GM21619 (cell line): ENCODE measurements around the gene ITPR3.

Experiments used
- ATAC-seq: cut with Tn5 transposase; IDR thresholded peaks from one replicate; pipeline ENCODE4 v1.9.1; 2021; ENCODE audit not compliant: unreplicated experiment

The ITPR3 gene

DNA sequence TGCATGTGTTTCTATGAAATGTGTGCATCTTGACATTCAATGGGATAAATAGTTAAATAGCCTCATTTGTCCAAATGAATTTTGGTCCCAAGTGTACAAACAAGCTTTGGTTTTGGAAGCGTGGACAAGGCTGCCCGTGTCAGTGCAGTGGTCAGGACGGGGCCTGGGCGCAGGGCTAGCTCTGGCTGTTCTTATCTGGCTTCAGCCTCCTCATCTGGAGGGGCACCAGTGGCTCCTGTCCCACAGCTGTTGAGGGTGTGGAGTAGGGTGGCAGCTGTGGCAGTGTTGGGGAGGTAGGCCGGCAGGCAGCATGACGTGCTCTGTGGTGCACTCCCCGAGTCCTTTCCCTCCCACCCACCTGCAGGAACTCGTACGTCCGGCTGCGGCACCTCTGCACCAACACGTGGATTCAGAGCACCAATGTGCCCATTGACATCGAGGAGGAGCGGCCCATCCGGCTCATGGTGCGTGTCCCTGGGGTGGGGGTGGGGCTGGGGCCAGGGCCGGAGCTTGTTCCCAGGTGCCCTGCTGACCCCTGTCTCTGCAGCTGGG lies 43.5 kb downstream of the ITPR3 start:
- no peak for ATAC-seq

- no peak for ATAC-seq
Observed at GRCh38 chr6:33665957-33666356, 44.8 kb downstream of the ITPR3 start.

- ATAC-seq, result no peak
Observed at GRCh38 chr6:33667072-33667471, 46.0 kb downstream of the ITPR3 start.

DNA sequence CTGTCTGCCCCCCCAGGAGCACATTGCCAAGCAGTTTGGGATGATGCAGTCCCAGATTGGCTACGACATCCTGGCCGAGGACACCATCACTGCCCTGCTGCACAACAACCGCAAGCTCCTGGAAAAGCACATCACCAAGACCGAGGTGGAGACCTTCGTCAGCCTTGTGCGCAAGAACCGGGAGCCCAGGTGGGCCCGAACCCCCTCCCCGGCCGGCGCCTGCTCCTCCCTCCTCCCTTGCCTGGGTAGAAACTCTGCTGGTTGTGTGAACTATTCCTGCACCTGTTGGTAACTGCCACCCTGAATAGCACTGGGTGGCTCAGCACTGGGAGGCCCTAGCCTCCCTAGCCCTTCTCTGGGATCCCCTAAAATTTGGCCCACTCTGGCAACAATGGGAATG lies 46.7 kb downstream of the ITPR3 start:
- ATAC-seq, result no peak

GRCh38 chr6:33668328-33668727 lies 47.2 kb downstream of the ITPR3 start:
- no peak for ATAC-seq

DNA sequence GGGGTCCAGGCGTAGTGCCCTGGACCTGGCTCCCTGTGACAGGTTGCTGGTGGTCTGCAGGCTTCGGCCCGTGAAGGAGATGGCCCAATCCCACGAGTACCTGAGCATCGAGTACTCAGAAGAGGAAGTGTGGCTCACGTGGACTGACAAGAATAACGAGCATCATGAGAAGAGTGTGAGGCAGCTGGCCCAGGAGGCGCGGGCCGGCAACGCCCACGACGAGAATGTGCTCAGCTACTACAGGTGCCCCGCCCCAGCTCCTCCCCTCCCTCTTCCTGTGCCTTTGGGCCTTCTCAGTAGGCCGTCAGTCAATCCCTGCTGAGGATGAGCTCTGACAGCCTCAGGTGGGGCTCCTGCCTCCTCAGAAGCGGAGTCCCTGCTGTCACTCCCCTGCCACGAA lies 47.8 kb downstream of the ITPR3 start:
- no peak for ATAC-seq

DNA sequence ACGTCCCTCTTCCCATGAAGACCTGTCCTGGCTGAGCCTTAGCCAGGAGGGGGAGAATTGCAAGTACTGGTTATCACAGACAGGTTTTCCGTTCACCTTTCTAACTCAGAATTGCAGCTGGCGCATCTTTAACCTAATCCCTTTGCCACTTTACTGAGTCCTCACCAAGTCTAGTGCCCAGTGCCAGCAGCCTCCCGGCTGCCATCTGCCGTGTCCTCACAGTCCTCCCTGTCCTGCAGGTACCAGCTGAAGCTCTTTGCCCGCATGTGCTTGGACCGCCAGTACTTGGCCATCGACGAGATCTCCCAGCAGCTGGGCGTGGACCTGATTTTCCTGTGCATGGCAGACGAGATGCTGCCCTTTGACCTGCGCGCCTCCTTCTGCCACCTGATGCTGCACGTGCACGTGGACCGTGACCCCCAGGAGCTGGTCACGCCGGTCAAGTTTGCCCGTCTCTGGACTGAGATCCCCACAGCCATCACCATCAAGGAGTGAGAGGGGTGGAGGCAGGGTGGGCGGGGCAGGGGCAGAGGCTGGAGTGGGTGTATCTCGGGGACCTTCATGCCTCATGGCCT lies 49.1 kb downstream of the ITPR3 start:
- ATAC-seq, result no peak

DNA sequence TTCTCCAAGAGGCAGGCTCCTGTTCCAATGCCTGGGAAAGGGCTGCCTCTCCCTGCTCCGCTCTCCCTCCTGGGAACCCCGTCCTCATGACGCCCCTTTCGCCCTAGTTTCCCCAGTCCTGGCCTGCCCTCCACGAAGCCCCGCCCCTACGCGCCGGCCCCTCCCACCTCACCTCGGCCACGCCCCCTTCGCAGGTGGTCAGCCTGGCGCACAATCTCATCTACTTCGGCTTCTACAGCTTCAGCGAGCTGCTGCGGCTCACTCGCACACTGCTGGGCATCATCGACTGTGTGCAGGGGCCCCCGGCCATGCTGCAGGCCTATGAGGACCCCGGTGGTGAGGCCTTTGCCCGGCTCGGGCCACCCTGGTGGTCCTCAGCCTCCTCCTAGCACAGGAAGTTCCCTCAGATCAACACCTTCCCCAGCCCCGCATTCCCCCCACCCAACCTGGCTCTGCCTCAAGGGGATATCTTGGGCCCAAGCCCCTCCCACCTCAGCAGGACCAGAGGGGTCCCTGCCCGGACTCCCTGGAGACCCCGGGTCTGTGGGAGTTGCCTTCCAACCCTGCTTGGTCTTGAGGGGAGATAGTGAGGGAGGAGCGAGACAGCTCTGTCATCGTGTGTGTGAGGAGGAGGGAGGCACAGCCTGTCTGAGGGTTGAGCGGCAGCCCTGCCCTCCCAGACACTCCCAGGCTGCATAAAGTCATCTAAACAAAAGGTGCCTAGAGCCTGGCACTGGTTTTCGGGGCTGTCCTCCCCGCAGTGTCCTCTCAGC lies 50.0 kb downstream of the ITPR3 start:
- no peak for ATAC-seq

DNA sequence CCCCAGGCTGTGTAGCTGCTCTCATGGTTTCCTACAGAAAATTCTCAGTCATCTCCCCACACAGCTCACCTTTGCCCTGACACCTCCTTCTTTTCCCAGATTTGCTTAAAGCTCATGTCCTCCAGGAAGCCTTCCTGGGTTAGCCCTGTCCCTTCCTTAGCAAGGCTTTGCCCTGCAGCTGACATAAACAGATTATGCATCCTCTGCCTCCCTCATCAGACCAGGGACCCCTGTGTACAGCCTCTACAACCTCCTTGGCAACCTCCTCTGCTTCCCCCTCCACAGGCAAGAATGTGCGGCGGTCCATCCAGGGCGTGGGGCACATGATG lies 50.6 kb downstream of the ITPR3 start:
- no peak for ATAC-seq

DNA sequence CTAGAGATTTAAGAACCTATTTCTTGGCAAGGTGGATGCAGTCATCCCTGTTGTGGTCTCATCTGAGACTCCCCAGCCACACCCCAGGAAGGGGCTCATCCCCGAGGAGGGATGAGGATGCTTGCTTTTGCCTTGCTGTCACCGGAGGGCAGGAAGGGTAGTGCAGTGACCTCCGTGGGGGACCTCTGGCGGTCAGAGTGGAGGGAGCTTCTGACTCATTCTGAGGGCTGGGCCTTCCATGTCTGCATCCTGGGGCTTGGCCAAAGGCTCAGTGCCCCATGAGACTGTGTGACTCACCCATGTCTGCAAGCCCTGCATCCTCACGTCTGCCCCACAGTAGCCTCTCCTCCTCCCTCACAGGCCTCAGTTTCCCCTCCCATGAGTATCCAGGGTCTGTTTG lies 51.7 kb downstream of the ITPR3 start:
- ATAC-seq, result peak; percentile 57

DNA sequence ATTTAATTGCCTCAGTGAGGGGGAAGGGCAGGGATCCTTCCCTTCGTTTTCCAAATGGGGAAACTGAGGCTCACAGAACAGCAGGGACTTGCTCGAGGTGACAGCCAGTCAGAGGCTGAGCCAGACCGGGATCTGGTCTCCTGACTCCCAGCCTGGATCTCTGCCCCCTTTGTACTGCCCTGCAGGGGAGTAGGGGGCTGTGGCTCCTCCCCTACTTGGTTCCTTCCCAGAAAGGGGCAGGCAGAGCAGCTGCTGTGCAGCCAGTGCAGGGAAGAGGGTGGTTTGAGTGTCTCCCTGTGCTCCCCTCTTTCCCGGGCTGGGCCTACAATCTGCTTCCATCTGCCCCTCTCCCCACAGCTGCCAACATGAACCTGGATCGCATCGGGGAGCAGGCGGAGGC lies 52.7 kb downstream of the ITPR3 start:
- no peak for ATAC-seq

- no peak for ATAC-seq
Observed at GRCh38 chr6:33675968-33676367, 54.8 kb downstream of the ITPR3 start.

DNA sequence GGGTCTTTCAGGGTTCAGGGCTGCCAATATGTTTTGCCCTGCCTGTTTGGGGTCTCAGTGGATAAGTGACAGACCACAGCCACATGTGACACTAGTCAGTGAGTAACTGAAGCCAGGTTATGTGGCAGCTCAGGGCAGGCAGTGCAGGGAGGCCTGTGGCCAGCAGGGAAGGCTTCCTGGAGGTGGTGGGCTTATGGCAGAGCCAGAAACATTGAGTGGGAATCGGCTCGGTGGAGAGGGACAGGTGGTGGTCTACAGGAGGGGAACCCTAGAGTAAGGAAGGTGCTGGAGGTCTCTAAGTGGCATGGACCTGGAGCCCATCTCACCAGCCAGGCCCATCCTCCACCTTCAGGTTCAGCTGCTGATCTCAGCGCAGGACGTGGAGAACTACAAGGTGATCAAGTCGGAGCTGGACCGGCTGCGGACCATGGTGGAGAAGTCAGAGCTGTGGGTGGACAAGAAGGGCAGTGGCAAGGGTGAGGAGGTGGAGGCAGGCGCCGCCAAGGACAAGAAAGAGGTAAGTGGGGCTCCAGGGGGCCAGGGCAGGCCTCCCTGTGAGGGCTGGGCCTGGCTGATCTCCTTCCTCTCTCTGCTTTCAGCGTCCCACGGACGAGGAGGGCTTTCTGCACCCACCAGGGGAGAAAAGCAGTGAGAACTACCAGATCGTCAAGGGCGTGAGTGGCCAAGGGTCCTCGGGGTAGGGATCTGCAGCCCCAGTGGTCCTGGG lies 55.5 kb downstream of the ITPR3 start:
- ATAC-seq, result no peak

DNA sequence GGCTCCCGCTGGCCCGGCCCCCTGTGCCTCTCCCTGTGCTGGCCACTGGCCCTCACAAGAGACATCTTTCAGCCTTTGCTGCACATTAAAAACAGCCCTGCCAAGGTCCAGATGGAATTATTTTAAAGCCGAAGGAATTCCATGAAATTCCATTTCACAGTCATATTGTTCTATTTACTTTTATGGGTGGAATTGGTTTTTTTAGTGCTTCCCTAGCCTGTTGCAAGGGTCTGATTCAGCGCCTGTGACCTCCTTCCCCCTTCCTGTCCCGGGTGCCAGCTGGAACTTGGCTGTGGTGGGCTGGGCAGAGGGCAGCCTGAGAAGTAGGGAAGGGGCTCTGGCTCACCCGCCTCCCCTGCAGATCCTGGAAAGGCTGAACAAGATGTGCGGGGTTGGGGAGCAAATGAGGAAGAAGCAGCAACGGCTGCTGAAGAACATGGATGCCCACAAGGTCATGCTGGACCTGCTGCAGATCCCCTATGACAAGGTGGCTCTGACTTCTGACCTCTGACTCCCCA lies 56.1 kb downstream of the ITPR3 start:
- ATAC-seq, result no peak

DNA sequence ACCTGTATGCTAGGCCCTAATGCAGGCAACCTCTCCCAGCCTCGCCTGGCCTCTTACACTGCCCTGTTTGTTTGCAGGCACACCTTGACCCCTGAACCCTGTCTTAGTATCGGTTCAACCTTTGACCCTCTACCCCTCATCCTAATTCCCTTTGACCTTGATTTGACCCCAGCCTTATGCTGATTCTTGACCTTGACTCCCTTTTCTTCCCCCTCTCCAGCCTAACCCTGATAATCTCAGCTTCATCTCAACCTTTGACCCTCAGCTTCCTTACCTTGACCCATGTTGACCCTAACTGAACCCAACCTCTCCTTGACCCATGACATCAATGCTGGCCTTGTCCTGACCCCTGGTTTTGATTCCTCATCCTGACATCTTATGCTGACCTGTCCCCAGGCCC lies 56.6 kb downstream of the ITPR3 start:
- ATAC-seq, result no peak

DNA sequence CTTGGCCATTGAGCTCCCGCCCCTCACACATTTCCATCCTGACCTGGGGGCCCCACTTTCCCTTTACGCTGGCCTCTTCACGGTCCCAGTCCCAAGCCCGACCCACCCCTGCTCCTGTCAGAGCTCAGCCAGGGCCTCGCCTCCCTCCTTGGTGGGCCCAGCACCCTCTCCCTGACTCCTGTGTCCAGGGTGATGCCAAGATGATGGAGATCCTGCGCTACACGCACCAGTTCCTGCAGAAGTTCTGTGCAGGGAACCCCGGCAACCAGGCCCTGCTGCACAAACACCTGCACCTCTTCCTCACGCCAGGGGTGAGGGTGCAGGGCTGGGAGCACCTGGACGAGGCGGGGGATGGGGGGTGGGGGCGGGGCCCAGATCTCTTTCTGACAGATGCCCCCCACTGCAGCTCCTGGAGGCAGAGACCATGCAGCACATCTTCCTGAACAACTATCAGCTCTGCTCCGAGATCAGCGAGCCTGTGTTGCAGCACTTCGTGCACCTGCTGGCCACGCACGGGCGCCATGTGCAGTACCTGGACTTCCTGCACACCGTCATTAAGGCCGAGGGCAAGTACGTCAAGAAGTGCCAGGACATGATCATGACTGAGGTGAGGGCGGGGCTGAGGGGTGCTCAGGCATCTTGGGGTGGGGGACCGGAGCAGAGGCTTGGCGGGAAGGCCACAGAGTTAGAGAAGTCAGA lies 57.3 kb downstream of the ITPR3 start:
- ATAC-seq, result no peak

- ATAC-seq, result no peak
Observed at GRCh38 chr6:33678932-33679490, 57.9 kb downstream of the ITPR3 start.

DNA sequence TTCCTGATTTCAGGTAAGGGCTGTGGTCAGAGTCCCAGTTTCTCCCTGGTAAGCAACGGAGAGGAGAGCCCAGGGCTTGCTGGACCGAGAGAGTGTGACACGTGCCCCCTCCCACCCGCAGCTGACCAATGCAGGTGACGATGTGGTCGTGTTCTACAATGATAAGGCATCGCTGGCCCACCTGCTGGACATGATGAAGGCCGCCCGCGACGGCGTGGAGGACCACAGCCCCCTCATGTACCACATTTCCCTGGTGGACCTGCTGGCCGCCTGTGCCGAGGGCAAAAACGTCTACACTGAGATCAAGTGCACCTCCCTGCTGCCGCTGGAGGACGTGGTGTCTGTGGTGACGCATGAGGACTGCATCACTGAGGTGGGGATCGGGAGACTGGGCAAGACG lies 58.6 kb downstream of the ITPR3 start:
- ATAC-seq, result no peak

DNA sequence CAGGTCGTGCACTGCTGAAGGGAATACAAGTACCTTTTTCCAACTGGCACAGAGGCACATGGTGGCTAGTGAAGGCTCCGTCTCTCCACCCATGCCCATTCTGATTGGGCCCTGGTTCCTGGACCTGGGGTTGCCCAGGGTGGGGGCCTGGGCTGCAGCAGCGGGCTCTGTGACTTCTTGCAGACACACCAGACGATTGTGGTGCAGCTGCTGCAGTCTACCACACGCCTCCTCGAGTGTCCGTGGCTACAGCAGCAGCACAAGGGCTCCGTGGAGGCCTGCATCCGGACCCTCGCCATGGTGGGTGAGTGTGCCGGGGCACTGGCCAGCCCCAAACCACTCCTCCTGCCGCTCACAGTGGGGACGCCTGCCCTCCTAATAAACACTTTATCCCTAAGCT lies 61.2 kb downstream of the ITPR3 start:
- no peak for ATAC-seq

- ATAC-seq, result no peak
Observed at GRCh38 chr6:33683051-33683571, 62.0 kb downstream of the ITPR3 start.
